ENCODE measurements around the gene NACA.
A peak's percentile ranks its signal among the peaks of the same experiment; 100 is the strongest.

NACA gene

DNA sequence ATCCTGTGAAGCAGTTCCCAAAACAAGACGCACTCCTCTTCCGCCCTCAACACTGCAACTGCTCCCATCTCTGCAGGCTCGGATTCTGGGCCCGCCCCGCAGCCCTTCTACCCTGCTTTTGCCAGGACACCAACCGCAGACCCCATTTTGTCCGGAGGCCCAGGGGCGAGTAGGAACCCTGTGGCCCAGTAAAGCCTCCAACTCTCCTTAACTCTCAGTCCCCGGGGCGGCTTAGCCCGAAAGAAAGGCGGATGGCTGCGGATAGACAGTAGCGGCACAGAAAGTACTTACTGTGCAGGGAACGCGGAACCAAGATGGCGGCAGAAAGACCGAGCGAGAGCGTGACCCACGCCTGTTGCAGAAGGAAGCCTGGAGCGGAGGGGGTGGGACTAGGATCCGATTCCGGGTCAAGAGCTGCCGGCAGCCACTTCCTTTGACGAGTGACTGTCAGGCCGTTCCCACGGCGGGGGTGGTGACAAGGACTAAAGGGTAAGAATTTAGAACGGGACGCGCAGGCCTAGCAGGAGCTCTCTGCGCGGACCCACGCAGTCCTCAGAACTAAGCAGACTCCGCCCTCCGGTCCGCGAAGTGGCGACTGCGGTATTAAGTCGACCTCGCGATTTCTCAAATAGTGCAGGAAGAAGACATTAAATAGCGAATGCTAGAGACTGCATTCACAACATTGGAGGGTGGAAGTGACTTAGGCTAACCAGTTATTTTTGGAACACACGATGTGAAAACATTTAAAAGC, at the start of gene NACA:
Gene NACA (minus strand): TSS at position 328 of the 751 bp plus-strand sequence. CDS start 778 bp downstream, outside the sequence.
- peak within 1 kb of the TSS; percentile 100 for H3K4me3 ChIP-seq (ENCODE audit: control insufficient read depth, low read depth, low read length)
- TF ChIP-seq, protein P1, sequence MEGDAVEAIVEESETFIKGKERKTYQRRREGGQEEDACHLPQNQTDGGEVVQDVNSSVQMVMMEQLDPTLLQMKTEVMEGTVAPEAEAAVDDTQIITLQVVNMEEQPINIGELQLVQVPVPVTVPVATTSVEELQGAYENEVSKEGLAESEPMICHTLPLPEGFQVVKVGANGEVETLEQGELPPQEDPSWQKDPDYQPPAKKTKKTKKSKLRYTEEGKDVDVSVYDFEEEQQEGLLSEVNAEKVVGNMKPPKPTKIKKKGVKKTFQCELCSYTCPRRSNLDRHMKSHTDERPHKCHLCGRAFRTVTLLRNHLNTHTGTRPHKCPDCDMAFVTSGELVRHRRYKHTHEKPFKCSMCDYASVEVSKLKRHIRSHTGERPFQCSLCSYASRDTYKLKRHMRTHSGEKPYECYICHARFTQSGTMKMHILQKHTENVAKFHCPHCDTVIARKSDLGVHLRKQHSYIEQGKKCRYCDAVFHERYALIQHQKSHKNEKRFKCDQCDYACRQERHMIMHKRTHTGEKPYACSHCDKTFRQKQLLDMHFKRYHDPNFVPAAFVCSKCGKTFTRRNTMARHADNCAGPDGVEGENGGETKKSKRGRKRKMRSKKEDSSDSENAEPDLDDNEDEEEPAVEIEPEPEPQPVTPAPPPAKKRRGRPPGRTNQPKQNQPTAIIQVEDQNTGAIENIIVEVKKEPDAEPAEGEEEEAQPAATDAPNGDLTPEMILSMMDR (conservative IDR thresholded peaks at IDR 0.05; ENCODE audit: control insufficient read depth, insufficient read depth, low read depth, low read length): no peak
- peak; percentile 97 for DNase-seq (ENCODE audit: low read depth)

DNA sequence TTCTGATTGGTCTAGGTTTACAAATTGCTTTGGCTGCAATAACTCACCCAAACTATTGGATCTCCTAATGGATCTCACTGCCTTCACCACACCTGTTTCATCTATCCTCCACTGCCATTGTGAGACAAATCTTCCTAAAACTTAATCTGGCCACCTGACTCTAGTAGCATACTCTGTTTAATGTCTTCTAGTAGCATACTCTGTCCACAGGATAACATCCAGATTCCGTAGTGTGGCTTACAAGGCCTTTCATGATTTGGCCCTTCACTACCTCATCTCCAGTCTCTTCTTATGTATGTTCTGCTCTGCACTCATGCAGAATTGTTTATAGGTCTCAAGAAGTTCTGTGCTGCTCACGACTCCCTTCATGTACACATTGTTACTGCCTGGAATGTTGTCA, 48.0 kb upstream of the NACA start:
- DNase-seq (ENCODE audit: low read depth): no peak
- TF ChIP-seq, protein P1 (conservative IDR thresholded peaks at IDR 0.05; ENCODE audit: control insufficient read depth, insufficient read depth, low read depth, low read length): no peak
- H3K4me3 ChIP-seq (ENCODE audit: control insufficient read depth, low read depth, low read length): no peak overlapping the region

DNA sequence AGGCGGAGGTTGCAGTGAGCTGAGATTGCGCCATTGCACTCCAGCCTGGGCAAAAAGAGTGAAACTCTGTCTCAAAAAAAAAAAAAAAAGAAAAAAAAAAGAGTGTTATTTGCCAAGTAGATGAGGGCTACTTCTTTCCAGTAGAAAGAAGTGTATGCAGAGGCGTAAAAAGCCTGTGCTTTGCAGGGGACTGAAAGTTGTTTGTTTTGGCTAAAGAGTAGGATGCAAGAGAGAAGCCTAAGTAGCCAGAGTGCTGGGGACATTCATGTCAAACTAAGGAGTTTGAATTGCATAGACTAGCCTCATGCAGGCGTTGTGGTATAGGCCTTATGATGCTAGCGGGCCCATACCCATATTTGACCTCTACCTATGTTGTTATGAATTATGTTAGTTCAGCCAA, 47.5 kb upstream of the NACA start:
- DNase-seq (ENCODE audit: low read depth): no peak
- TF ChIP-seq, protein P1 (conservative IDR thresholded peaks at IDR 0.05; ENCODE audit: control insufficient read depth, insufficient read depth, low read depth, low read length): no peak
- no peak overlapping the region for H3K4me3 ChIP-seq (ENCODE audit: control insufficient read depth, low read depth, low read length)

- TF ChIP-seq, protein P1 (conservative IDR thresholded peaks at IDR 0.05; ENCODE audit: control insufficient read depth, insufficient read depth, low read depth, low read length): no peak
- DNase-seq (ENCODE audit: low read depth): no peak
- H3K4me3 ChIP-seq (ENCODE audit: control insufficient read depth, low read depth, low read length): no peak overlapping the region
Observed at GRCh38 chr12:56769868-56770267, 44.8 kb upstream of the NACA start.

- TF ChIP-seq, protein P1 (conservative IDR thresholded peaks at IDR 0.05; ENCODE audit: control insufficient read depth, insufficient read depth, low read depth, low read length): no peak
- DNase-seq (ENCODE audit: low read depth): no peak
- H3K4me3 ChIP-seq (ENCODE audit: control insufficient read depth, low read depth, low read length): no peak overlapping the region
Observed at GRCh38 chr12:56768424-56768823, 43.3 kb upstream of the NACA start.

DNA sequence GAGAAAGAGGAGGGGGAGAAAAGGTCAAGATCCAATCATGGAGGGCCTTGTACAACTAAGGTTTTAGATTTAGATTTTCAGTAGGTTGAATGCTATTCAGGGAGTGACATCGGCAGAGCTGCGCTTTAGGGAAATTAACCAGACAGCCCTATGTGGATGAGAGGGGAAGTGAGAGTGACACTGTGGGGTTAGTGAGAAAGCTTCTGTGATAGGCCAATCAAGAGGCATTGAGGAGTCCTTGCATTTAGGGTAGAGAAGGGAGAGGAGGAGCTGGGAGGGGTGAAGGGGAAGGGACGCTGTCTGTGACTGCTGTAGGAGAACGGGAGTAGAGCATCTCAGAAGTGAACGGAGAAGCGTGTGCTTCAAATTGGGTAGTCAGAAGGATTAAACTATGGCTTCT, 41.4 kb upstream of the NACA start:
- TF ChIP-seq, protein P1 (conservative IDR thresholded peaks at IDR 0.05; ENCODE audit: control insufficient read depth, insufficient read depth, low read depth, low read length): no peak
- no peak overlapping the region for H3K4me3 ChIP-seq (ENCODE audit: control insufficient read depth, low read depth, low read length)
- DNase-seq (ENCODE audit: low read depth): no peak
